Measurements from ENCODE around the gene HTR3B. TPM values are rescaled to one million over a fixed set of nuclear protein-coding genes. Genes with fewer than 3 reads are reported as not detected.
A peak's percentile ranks its signal among the peaks of the same experiment; 100 is the strongest.

The HTR3B gene
- total RNA-seq, 1 donor from 2014 or later, result not detected

DNA sequence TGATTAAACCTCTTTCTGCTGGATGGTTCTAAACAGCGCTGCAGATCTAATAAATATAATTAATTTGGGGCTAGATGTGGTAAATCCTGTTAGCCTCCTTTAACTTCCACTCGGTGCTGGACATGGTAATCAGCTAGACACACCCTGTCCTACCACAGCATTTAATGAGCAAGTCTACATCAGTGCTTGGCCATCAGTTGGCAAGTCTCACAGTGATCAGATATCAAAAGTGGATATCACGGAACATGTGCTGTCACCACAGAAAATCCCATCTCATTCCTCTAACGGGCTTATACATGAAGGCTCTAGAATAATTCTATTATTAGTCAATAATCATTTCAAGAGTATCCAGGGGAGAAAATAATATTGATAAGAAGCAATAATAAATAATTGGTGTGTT is 23.6 kb upstream of the HTR3B start:
- Histone ChIP-seq H3K27ac (no peak overlapping the region), H3K4me3 (no peak overlapping the region), H3K27me3 (no peaks in the 10 kb centered on the region), H3K4me1 (no peaks in the 10 kb centered on the region), H3K9me3 (no peaks in the 10 kb centered on the region), H3K36me3 (no peaks in the 10 kb centered on the region)
- intact Hi-C loops (cut with DNase I), result no loop called here
- DNase-seq (no peak), ATAC-seq (no peak)
- TF ChIP-seq, protein P1, sequence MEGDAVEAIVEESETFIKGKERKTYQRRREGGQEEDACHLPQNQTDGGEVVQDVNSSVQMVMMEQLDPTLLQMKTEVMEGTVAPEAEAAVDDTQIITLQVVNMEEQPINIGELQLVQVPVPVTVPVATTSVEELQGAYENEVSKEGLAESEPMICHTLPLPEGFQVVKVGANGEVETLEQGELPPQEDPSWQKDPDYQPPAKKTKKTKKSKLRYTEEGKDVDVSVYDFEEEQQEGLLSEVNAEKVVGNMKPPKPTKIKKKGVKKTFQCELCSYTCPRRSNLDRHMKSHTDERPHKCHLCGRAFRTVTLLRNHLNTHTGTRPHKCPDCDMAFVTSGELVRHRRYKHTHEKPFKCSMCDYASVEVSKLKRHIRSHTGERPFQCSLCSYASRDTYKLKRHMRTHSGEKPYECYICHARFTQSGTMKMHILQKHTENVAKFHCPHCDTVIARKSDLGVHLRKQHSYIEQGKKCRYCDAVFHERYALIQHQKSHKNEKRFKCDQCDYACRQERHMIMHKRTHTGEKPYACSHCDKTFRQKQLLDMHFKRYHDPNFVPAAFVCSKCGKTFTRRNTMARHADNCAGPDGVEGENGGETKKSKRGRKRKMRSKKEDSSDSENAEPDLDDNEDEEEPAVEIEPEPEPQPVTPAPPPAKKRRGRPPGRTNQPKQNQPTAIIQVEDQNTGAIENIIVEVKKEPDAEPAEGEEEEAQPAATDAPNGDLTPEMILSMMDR (IDR thresholded peaks at IDR 0.05), result no peak

GRCh38 chr11:113881856-113882255 is 22.7 kb upstream of the HTR3B start:
- Histone ChIP-seq H3K36me3 (no peaks in the 10 kb centered on the region), H3K9me3 (no peaks in the 10 kb centered on the region), H3K27me3 (no peaks in the 10 kb centered on the region), H3K27ac (no peak overlapping the region), H3K4me1 (no peaks in the 10 kb centered on the region), H3K4me3 (no peak overlapping the region)
- no peak for DNase-seq
- ATAC-seq, result no peak
- intact Hi-C loops (cut with DNase I), result no loop called here
- TF ChIP-seq, protein P1 (IDR thresholded peaks at IDR 0.05), result no peak

DNA sequence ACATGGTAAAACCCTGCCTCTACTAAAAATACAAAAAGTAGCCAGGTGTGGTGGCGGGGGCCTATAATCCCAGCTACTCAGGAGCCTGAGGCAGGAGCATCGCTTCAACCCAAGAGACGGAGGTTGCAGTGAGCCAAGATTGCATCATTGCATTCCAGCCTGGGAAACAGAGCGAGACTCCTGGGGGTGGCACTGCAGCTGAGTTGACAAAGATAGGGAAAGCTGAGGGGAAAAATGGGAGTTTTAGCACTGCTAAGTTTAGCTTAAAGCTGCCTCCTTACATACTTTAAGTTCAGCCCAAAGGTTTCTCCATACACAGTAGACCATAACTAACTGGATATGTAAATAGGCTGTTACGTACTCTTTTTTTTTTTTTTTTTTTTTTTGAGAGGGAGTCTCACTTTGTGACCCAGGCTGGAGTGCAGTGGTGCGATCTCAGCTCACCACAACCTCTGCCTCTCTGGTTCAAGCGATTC is 20.2 kb upstream of the HTR3B start:
- Histone ChIP-seq H3K4me1 (no peaks in the 10 kb centered on the region), H3K36me3 (no peaks in the 10 kb centered on the region), H3K27me3 (no peaks in the 10 kb centered on the region), H3K27ac (no peak overlapping the region), H3K4me3 (no peak overlapping the region), H3K9me3 (no peaks in the 10 kb centered on the region)
- DNase-seq (no peak), ATAC-seq (peak; percentile 19)
- TF ChIP-seq, protein P1 (IDR thresholded peaks at IDR 0.05), result no peak
- intact Hi-C loops (cut with DNase I), result no loop called here

- intact Hi-C loops (cut with DNase I), result no loop called here
- DNase-seq (no peak), ATAC-seq (no peak)
- Histone ChIP-seq H3K4me1 (no peaks in the 10 kb centered on the region), H3K36me3 (no peaks in the 10 kb centered on the region), H3K27ac (no peak overlapping the region), H3K4me3 (no peak overlapping the region), H3K9me3 (no peaks in the 10 kb centered on the region), H3K27me3 (no peaks in the 10 kb centered on the region)
- TF ChIP-seq, protein P1 (IDR thresholded peaks at IDR 0.05), result no peak
Observed at GRCh38 chr11:113885897-113886296, 18.7 kb upstream of the HTR3B start.

DNA sequence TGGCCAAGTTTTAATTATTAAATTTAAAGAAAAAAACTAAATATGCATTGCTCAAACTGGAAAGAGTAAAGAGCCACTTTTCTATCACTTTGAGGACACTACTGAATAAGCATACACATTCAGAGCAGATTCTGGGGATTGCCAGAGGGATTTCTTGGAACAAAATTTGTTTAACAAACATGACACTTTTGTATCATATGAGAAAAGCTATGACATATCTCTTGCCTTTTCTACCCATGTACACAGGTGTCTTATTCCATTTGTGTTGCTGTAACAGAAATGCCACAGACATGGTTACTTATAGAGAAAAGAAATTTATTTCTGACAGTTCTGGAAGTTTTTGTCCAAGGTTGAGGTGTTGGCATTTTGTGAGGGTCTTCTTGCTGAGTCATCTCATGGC is 15.7 kb upstream of the HTR3B start:
- DNase-seq (no peak), ATAC-seq (no peak)
- Histone ChIP-seq H3K4me3 (no peak overlapping the region), H3K9me3 (no peaks in the 10 kb centered on the region), H3K4me1 (no peaks in the 10 kb centered on the region), H3K36me3 (no peaks in the 10 kb centered on the region), H3K27ac (no peak overlapping the region), H3K27me3 (no peaks in the 10 kb centered on the region)
- TF ChIP-seq, protein P1 (IDR thresholded peaks at IDR 0.05), result no peak
- intact Hi-C loops (cut with DNase I), result no loop called here

DNA sequence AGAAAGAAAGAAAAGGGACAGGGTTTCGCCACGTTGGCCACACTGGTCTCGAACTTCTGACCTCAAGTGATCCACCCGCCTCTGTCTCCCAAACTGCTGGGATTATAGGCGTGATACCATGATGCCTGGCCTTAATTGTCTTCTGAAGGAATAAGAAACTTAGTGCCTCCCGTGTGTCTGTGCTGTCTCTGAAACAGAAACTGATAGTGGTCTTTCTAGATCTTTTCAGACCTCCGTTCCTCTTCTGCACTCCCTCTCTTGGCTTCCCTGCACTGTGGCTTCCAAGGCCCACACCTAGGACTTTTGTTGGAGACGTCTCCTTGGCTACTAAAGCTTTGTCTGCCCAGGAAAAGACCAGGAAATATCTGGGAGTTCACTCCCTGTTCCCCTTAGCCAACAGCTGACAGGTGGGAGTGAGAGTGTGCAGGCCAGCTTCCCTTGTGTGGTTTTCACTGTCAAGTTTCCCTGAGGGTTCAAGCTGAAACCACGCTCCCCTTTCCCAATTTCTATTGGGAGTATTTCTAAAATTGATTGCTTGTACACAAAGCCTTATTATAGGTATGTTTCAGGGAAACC is 10.1 kb upstream of the HTR3B start:
- Histone ChIP-seq H3K9me3 (no peaks in the 10 kb centered on the region), H3K27ac (no peak overlapping the region), H3K27me3 (no peaks in the 10 kb centered on the region), H3K4me1 (no peaks in the 10 kb centered on the region), H3K36me3 (no peaks in the 10 kb centered on the region), H3K4me3 (no peak overlapping the region)
- TF ChIP-seq, protein P1 (IDR thresholded peaks at IDR 0.05), result no peak
- intact Hi-C loops (cut with DNase I), result loop anchor here (10.0 kb wide), 1 partner anchor 370 kb away; no protein-coding TSS in a partner anchor
- ATAC-seq, result no peak
- DNase-seq, result no peak
